HCT116 (cell line): ENCODE measurements around the gene EXD3. TPM values are rescaled to one million over a fixed set of nuclear protein-coding genes. Genes with fewer than 3 reads are reported as not detected.

Experiments
- ATAC-seq: fragments of 200-7000 bp; cut with Tn5 transposase; 2 replicates; pipeline ENCODE4 v1.9.1; 2020; ENCODE audit warnings: mild to moderate bottlenecking, moderate library complexity
- BruUV-seq: library from RNA; stranded (reverse); fragments of 400-500 nt; replicated peaks from 2 replicates; lab custom pipeline; 2021; lab: Mats Ljungman, UMichigan
- CTCF ChIA-PET: fragments of 300-600 bp; sonication (Branson Sonifier 250); formaldehyde crosslinking; loops from one replicate; lab custom pipeline; 2021; ENCODE audit warnings: antibody characterized with exemption; lab: Charles Lee
- POLR2A ChIA-PET: fragments of 300-600, 350-600 bp; sonication (Branson Sonifier 250); formaldehyde crosslinking; loops from one replicate; lab custom pipeline; 2021; ENCODE audit warnings: antibody characterized with exemption; lab: Charles Lee
- RAD21 ChIA-PET, 2 experiments: fragments of 300-600 bp; sonication (Branson Sonifier 250); formaldehyde crosslinking; loops; one replicate each; lab custom pipeline; 2023; ENCODE audit warnings: low total read pairs in 2 of 2; ENCODE audit not compliant: uncharacterized antibody in 2 of 2, unreplicated experiment in 2 of 2, low non-redundant PET in 1 of 2; lab: Charles Lee
- DNase-seq: peaks from one replicate; pipeline ENCODE4 v3.0.0-alpha.2; 2010; ENCODE audit warnings: low read depth, low spot score
- H2AFZ ChIP-seq: fragments of 200-600 bp; shearing (Covaris generic), sonication (generic); 2 replicates; pipeline ENCODE4 v1.6.1; 2017; ENCODE audit warnings: low read depth, mixed run types, mixed read lengths, antibody characterized with exemption, low read length; ENCODE audit not compliant: poor library complexity, severe bottlenecking
- H3K27ac ChIP-seq: 2 replicates; pipeline ENCODE4 v1.5.1; 2012; ENCODE audit warnings: low read depth, low read length
- H3K27me3 ChIP-seq: fragments of 200-600 bp; sonication (generic); 2 replicates; pipeline ENCODE4 v1.6.1; 2016; ENCODE audit warnings: mixed run types, low read length, mixed read lengths; ENCODE audit not compliant: insufficient read depth
- H3K36me3 ChIP-seq, 2 experiments: fragments of 200-500 bp in 1 of 2; fragments of 200-600 bp in 1 of 2; sonication (Bioruptor generic) in 1 of 2; sonication (generic) in 1 of 2; 2 replicates each; pipeline versions ENCODE4 v1.5.1 to v1.6.1; 2014 to 2016; ENCODE audit warnings: low read length in 2 of 2, inconsistent platforms in 1 of 2, mixed read lengths in 1 of 2, mixed run types in 1 of 2; ENCODE audit not compliant: insufficient read depth in 2 of 2, control insufficient read depth in 1 of 2
- H3K4me1 ChIP-seq, 2 experiments: fragments of 200-600 bp in 1 of 2; sonication (generic) in 1 of 2; 2 replicates each; pipeline versions ENCODE4 v1.5.1 to v1.6.1; 2012 to 2017; ENCODE audit warnings: low read length in 2 of 2, inconsistent platforms in 1 of 2, mild to moderate bottlenecking in 1 of 2, mixed read lengths in 1 of 2, mixed run types in 1 of 2, moderate library complexity in 1 of 2; ENCODE audit not compliant: insufficient read depth in 2 of 2, control insufficient read depth in 1 of 2
- H3K4me2 ChIP-seq: fragments of 200-600 bp; sonication (generic); 2 replicates; pipeline ENCODE4 v1.6.1; 2017; ENCODE audit warnings: mixed run types, low read length, mixed read lengths
- H3K4me3 ChIP-seq, 2 experiments: fragments of 200-600 bp in 1 of 2; sonication (generic) in 1 of 2; replicated peaks in 1 of 2; 2 replicates each; pipeline ENCODE4 v1.5.1; 2011 to 2016; ENCODE audit warnings: low read length in 2 of 2, control low read depth in 1 of 2, low read depth in 1 of 2, mild to moderate bottlenecking in 1 of 2, mixed read lengths in 1 of 2, mixed run types in 1 of 2
- H3K79me2 ChIP-seq: fragments of 200-600 bp; sonication (generic); 2 replicates; pipeline ENCODE4 v1.6.1; 2017; ENCODE audit warnings: mild to moderate bottlenecking, mixed run types, low read length, moderate library complexity, mixed read lengths; ENCODE audit not compliant: insufficient read depth
- H3K9ac ChIP-seq: fragments of 200-600 bp; sonication (generic); 2 replicates; pipeline ENCODE4 v1.6.1; 2016; ENCODE audit warnings: low read length, mixed read lengths
- H3K9me2 ChIP-seq: fragments of 200-600 bp; sonication (generic), shearing (Covaris generic); 2 replicates; pipeline ENCODE4 v1.6.1; 2017; ENCODE audit warnings: mixed run types, mild to moderate bottlenecking, moderate library complexity; ENCODE audit not compliant: insufficient read depth
- H3K9me3 ChIP-seq, 2 experiments: fragments of 200-500 bp in 1 of 2; fragments of 200-600 bp in 1 of 2; sonication (Bioruptor generic) in 1 of 2; sonication (generic) in 1 of 2; 2 replicates each; pipeline ENCODE4 v1.6.1; 2014 to 2017; ENCODE audit warnings: low read length in 2 of 2, mixed read lengths in 2 of 2, inconsistent platforms in 1 of 2, low read depth in 1 of 2, mild to moderate bottlenecking in 1 of 2, mixed run types in 1 of 2, moderate library complexity in 1 of 2; ENCODE audit not compliant: control insufficient read depth in 1 of 2, insufficient read depth in 1 of 2
- H4K20me1 ChIP-seq: fragments of 200-600 bp; sonication (generic), shearing (Covaris generic); 2 replicates; pipeline ENCODE4 v1.6.1; 2017; ENCODE audit warnings: mixed run types, mild to moderate bottlenecking, moderate library complexity; ENCODE audit not compliant: insufficient read depth
- CBX3 ChIP-seq: IDR thresholded peaks from 2 replicates; pipeline ENCODE4 v1.6.1; 2012; ENCODE audit warnings: low read depth
- CTCF ChIP-seq, 3 experiments: fragments of 200-600 bp in 1 of 3; sonication (generic) in 1 of 3; IDR thresholded peaks in 2 of 3; conservative IDR thresholded peaks in 1 of 3; 2 replicates each; pipeline ENCODE4 v1.5.1; 2012 to 2017; ENCODE audit warnings: low read depth in 2 of 3, low read length in 2 of 3, antibody characterized with exemption in 1 of 3, borderline replicate concordance in 1 of 3, control low read depth in 1 of 3, mild to moderate bottlenecking in 1 of 3, mixed read lengths in 1 of 3, mixed run types in 1 of 3, moderate library complexity in 1 of 3; ENCODE audit not compliant: insufficient read depth in 1 of 3
- EGR1 ChIP-seq: IDR thresholded peaks from 2 replicates; pipeline ENCODE4 v1.6.1; 2012; ENCODE audit warnings: low read depth
- EZH2phosphoT487 ChIP-seq: fragments of 200-600 bp; IDR thresholded peaks from 2 replicates; pipeline ENCODE4 v1.6.1; 2018; ENCODE audit warnings: antibody characterized with exemption, borderline replicate concordance
- FOSL1 ChIP-seq: IDR thresholded peaks from 2 replicates; pipeline ENCODE4 v1.6.1; 2012; ENCODE audit warnings: low read depth
- POLR2A ChIP-seq: IDR thresholded peaks from 2 replicates; pipeline ENCODE4 v1.7.0; 2011; ENCODE audit warnings: borderline replicate concordance; ENCODE audit not compliant: insufficient read depth, insufficient read length; ENCODE audit errors: extremely low read depth
- SIN3A ChIP-seq: IDR thresholded peaks from 2 replicates; pipeline ENCODE4 v1.6.1; 2012; ENCODE audit warnings: low read depth
- TCF7L2 ChIP-seq: IDR thresholded peaks from 2 replicates; pipeline ENCODE4 v1.7.0; 2011; ENCODE audit warnings: borderline replicate concordance, inconsistent platforms; ENCODE audit not compliant: insufficient read depth, insufficient read length; ENCODE audit errors: extremely low read depth
- YY1 ChIP-seq: IDR thresholded peaks from 2 replicates; pipeline ENCODE4 v1.6.1; 2011; ENCODE audit warnings: low read length, low read depth, moderate library complexity, mild to moderate bottlenecking; ENCODE audit not compliant: insufficient replicate concordance; ENCODE audit errors: extremely low read depth
- ZFX ChIP-seq: fragments of 450-650 bp; IDR thresholded peaks from 2 replicates; pipeline ENCODE4 v1.6.1; 2017
- ZNF274 ChIP-seq: fragments of 200-500 bp; sonication (Bioruptor generic); IDR thresholded peaks from 2 replicates; pipeline ENCODE4 v1.6.1; 2014; ENCODE audit warnings: mild to moderate bottlenecking, low read depth, low read length, inconsistent platforms
- intact Hi-C: fragments of 100-400 bp; cut with micrococcal nuclease; formaldehyde crosslinking; loops from 2 replicates; pipeline ENCODE4 v1.10.0; 2022
- total RNA-seq: library from RNA; stranded (reverse); gene quantifications from one replicate; pipeline ENCODE4 v1.2.1, GENCODE V29; 2021; ENCODE audit not compliant: unreplicated experiment
- TF ChIP-seq, protein P1 (sequence below): IDR thresholded peaks from 2 replicates; pipeline ENCODE4 v1.6.1; 2011; ENCODE audit warnings: mild to moderate bottlenecking, low read length, moderate library complexity; ENCODE audit not compliant: insufficient replicate concordance; ENCODE audit errors: extremely low read depth
- TF ChIP-seq, protein P2 (sequence below): IDR thresholded peaks from 2 replicates; pipeline ENCODE4 v1.6.1; 2012; ENCODE audit warnings: low read depth

Gene EXD3
- total RNA-seq, 1 experiment from 2014 or later = 25.4 TPM

DNA sequence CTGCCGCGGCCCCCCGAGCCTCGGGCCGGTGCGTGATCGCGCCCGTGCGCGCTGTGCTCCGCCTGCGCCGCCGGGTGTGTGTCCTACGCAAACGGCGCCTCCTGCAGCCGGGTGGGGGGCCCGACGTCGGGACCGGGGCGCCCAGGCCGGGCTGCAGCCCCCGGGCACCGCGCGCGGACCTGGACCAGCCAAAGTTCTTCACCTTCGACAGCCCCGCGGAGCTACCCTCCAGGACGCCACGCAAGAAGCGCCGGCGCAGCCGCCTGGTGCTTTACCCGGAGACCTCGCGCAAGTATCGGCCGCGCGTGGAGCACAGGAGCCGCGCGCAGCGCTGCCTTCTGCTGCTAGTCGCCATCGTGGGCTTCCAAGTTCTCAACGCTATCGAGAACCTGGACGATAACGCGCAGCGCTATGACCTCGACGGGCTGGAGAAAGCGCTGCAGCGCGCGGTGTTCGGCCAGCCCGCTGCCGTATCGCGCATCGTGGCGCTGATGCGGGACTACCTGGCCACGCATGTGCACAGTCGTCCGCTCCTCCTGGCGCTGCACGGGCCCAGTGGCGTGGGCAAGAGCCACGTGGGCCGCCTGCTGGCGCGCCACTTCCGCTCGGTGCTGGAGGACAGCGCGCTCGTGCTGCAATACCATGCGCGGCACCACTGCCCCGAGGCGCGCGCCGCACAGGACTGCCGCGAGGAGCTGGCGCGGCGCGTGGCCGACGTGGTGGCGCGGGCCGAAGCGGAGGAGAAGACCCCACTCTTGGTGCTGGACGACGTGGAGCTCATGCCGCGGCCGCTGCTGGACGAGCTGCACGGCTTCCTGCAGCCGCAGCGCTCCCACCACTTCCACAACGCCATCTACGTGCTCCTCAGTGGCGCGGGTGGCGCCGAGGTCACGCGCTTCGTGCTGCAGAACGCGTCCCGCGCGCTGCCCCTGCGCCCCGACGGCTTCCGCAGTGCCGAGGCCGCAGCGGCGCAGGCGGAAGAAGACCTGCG lies 143.9 kb downstream of the EXD3 start (continued):
- TF ChIP-seq, protein P1, sequence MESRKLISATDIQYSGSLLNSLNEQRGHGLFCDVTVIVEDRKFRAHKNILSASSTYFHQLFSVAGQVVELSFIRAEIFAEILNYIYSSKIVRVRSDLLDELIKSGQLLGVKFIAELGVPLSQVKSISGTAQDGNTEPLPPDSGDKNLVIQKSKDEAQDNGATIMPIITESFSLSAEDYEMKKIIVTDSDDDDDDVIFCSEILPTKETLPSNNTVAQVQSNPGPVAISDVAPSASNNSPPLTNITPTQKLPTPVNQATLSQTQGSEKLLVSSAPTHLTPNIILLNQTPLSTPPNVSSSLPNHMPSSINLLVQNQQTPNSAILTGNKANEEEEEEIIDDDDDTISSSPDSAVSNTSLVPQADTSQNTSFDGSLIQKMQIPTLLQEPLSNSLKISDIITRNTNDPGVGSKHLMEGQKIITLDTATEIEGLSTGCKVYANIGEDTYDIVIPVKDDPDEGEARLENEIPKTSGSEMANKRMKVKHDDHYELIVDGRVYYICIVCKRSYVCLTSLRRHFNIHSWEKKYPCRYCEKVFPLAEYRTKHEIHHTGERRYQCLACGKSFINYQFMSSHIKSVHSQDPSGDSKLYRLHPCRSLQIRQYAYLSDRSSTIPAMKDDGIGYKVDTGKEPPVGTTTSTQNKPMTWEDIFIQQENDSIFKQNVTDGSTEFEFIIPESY = no peak

GRCh38 chr9:137278061-137278701 lies 144.8 kb downstream of the EXD3 start:
- Histone ChIP-seq H4K20me1 (no peaks in the 10 kb centered on the region), H3K9ac (peak overlapping the region; percentile 84), H3K27me3 (no peaks in the 10 kb centered on the region), H3K9me3 (no peaks in the 10 kb centered on the region), H3K4me3 (peak overlapping the region; percentile 80 to 90), H3K4me1 (peaks cover 31 to 46% of the 10 kb centered on the region in 2 experiments), H3K79me2 (peaks cover 34% of the 10 kb centered on the region), H3K4me2 (peak overlapping the region; percentile 85), H3K36me3 (peaks cover 0 to 15% of the 10 kb centered on the region in 2 experiments; a peak in 3 of 4 replicates), H3K27ac (peak overlapping the region; percentile 96), H2AFZ (no peak overlapping the region), H3K9me2 (no peaks in the 10 kb centered on the region)
- CTCF ChIA-PET = interaction anchor here (2.0 kb wide), 1 partner anchor 9 kb away, joined by 18 read pairs; no protein-coding TSS in a partner anchor
- RAD21 ChIA-PET = interaction anchor here (0.5 to 1.4 kb wide), 2 partner anchors 9 to 145 kb away, joined by 3 to 6 read pairs; partner anchors contain the start of genes EXD3 (in 1 of the 2) and NOXA1 (in 1 of the 2)
- POLR2A ChIA-PET = interaction anchor here (0.8 to 1.7 kb wide), 5 partner anchors 9 to 150 kb away, joined by 3 to 14 read pairs (median 5); partner anchors contain the start of genes NELFB and TUBB4B
- DNase-seq (no peak), ATAC-seq (no peak)
- intact Hi-C loops = no loop called here
- BruUV-seq = TSS peak; percentile 89
- no peak for TF ChIP-seq POLR2A
- TF ChIP-seq ZNF274 = no peak
- no peak for TF ChIP-seq EZH2phosphoT487
- no peak for TF ChIP-seq CTCF (IDR thresholded peaks at IDR 0.05 in 2 of 3, conservative IDR thresholded peaks at IDR 0.05 in 1 of 3; ENCODE audit: borderline replicate concordance in 1 of 3, insufficient read depth in 1 of 3, low read depth in 2 of 3, low read length in 2 of 3)
- TF ChIP-seq TCF7L2 = no peak
- no peak for TF ChIP-seq FOSL1
- TF ChIP-seq CBX3 = no peak
- TF ChIP-seq ZFX = no peak; the same call in 1 of the 2 replicates
- no peak for TF ChIP-seq YY1
- no peak for TF ChIP-seq SIN3A
- TF ChIP-seq EGR1 = no peak
- TF ChIP-seq, protein P2, sequence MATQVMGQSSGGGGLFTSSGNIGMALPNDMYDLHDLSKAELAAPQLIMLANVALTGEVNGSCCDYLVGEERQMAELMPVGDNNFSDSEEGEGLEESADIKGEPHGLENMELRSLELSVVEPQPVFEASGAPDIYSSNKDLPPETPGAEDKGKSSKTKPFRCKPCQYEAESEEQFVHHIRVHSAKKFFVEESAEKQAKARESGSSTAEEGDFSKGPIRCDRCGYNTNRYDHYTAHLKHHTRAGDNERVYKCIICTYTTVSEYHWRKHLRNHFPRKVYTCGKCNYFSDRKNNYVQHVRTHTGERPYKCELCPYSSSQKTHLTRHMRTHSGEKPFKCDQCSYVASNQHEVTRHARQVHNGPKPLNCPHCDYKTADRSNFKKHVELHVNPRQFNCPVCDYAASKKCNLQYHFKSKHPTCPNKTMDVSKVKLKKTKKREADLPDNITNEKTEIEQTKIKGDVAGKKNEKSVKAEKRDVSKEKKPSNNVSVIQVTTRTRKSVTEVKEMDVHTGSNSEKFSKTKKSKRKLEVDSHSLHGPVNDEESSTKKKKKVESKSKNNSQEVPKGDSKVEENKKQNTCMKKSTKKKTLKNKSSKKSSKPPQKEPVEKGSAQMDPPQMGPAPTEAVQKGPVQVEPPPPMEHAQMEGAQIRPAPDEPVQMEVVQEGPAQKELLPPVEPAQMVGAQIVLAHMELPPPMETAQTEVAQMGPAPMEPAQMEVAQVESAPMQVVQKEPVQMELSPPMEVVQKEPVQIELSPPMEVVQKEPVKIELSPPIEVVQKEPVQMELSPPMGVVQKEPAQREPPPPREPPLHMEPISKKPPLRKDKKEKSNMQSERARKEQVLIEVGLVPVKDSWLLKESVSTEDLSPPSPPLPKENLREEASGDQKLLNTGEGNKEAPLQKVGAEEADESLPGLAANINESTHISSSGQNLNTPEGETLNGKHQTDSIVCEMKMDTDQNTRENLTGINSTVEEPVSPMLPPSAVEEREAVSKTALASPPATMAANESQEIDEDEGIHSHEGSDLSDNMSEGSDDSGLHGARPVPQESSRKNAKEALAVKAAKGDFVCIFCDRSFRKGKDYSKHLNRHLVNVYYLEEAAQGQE = no peak
